HepG2 (cell line): Measurements from ENCODE around the gene YWHAE. TPM values are rescaled to one million over a fixed set of nuclear protein-coding genes. Genes with fewer than 3 reads are reported as not detected.

Source experiments
- ASH2L ChIP-seq: fragments of 300-600, 200-600 bp; sonication (generic); IDR thresholded peaks from 2 replicates; pipeline ENCODE4 v1.7.0; 2017; ENCODE audit warnings: low read depth, mild to moderate bottlenecking, moderate library complexity, mixed read lengths, low read length; ENCODE audit not compliant: insufficient read length
- ESRRA ChIP-seq: sonication (generic); formaldehyde crosslinking; IDR thresholded peaks from 2 replicates; pipeline ENCODE4 v1.5.1; 2020; ENCODE audit warnings: mild to moderate bottlenecking, low read depth, missing genetic modification reagents
- HMGA1 ChIP-seq: sonication (generic); formaldehyde crosslinking; conservative IDR thresholded peaks from 2 replicates; pipeline ENCODE4 v1.4.0; 2020; ENCODE audit warnings: missing genetic modification reagents
- IRF2 ChIP-seq: IDR thresholded peaks from 2 replicates; pipeline ENCODE4 v1.6.1; 2018; ENCODE audit warnings: missing genetic modification reagents, missing compliant biosample characterization
- JUND ChIP-seq: sonication (generic); formaldehyde crosslinking; IDR thresholded peaks from 2 replicates; pipeline ENCODE4 v1.8.0; 2022; ENCODE audit warnings: mild to moderate bottlenecking, missing genetic modification reagents
- NCOA5 ChIP-seq: sonication (generic); formaldehyde crosslinking; IDR thresholded peaks from 2 replicates; pipeline ENCODE4 v1.4.0; 2020; ENCODE audit warnings: missing genetic modification reagents
- NR2F1 ChIP-seq, 2 experiments: fragments of 450-650 bp in 1 of 2; formaldehyde crosslinking in 1 of 2; IDR thresholded peaks; 2 replicates each; pipeline versions ENCODE4 v1.5.0 to v1.6.1; 2016 to 2020; ENCODE audit warnings: mild to moderate bottlenecking in 1 of 2, missing compliant biosample characterization in 1 of 2, missing genetic modification reagents in 1 of 2, moderate library complexity in 1 of 2
- NR2F6 ChIP-seq, 2 experiments: IDR thresholded peaks; 2 replicates each; pipeline ENCODE4 v1.6.1; 2016; ENCODE audit warnings: antibody characterized with exemption in 1 of 2, mild to moderate bottlenecking in 1 of 2
- PITX1 ChIP-seq: sonication (generic); formaldehyde crosslinking; IDR thresholded peaks from 2 replicates; pipeline ENCODE4 v1.5.1; 2020; ENCODE audit warnings: mild to moderate bottlenecking, missing genetic modification reagents
- ZNF101 ChIP-seq: sonication (generic); formaldehyde crosslinking; IDR thresholded peaks from 2 replicates; pipeline ENCODE4 v1.4.0; 2020; ENCODE audit warnings: mild to moderate bottlenecking, low read depth, missing genetic modification reagents, borderline replicate concordance
- ZNF20 ChIP-seq: sonication (generic); formaldehyde crosslinking; IDR thresholded peaks from 2 replicates; pipeline ENCODE4 v1.4.0; 2020; ENCODE audit warnings: mild to moderate bottlenecking, moderate library complexity, missing genetic modification reagents
- ZNF501 ChIP-seq: sonication (generic); formaldehyde crosslinking; IDR thresholded peaks from 2 replicates; pipeline ENCODE4 v1.5.1; 2020; ENCODE audit warnings: mild to moderate bottlenecking, moderate library complexity, missing genetic modification reagents
- ZNF557 ChIP-seq: sonication (generic); formaldehyde crosslinking; IDR thresholded peaks from 2 replicates; pipeline ENCODE4 v1.4.0; 2020; ENCODE audit warnings: missing genetic modification reagents
- ZNF616 ChIP-seq: sonication (generic); formaldehyde crosslinking; IDR thresholded peaks from 2 replicates; pipeline ENCODE4 v1.5.0; 2020; ENCODE audit warnings: low read depth, mild to moderate bottlenecking, missing genetic modification reagents
- ZNF883 ChIP-seq: sonication (generic); formaldehyde crosslinking; IDR thresholded peaks from 2 replicates; pipeline ENCODE4 v1.5.1; 2020; ENCODE audit warnings: mild to moderate bottlenecking, missing genetic modification reagents; ENCODE audit errors: not compliant biosample characterization
- polyA plus RNA-seq, 8 experiments: library from polyadenylated mRNA; depleted of rRNA in 3 of 8; stranded (reverse) in 7 of 8; unstranded in 1 of 8; fragments of >200 nt; fragmentation: Illumina TruSeq in 4 of 8; extraction: Trizol in 4 of 8; gene quantifications; 2 replicates each; pipeline versions ENCODE4 v1.2.1 to v1.2.3, GENCODE V29; 2011 to 2016; ENCODE audit warnings: low read depth in 4 of 8, missing spikeins in 1 of 8, mixed read lengths in 1 of 8; ENCODE audit not compliant: insufficient read depth in 1 of 8
- total RNA-seq, 5 experiments: library from RNA; depleted of rRNA; stranded (reverse); fragments of >200 nt; fragmentation: Illumina TruSeq; extraction: Trizol; gene quantifications; 2 replicates each; pipeline ENCODE4 v1.2.3, GENCODE V29; 2016; ENCODE audit warnings: low read depth in 1 of 5
- TF ChIP-seq, protein P1 (sequence below): sonication (generic); formaldehyde crosslinking; IDR thresholded peaks from 2 replicates; pipeline ENCODE4 v1.5.0; 2020; ENCODE audit warnings: mild to moderate bottlenecking, missing genetic modification reagents
- TF ChIP-seq, protein P2 (sequence below): sonication (generic); formaldehyde crosslinking; IDR thresholded peaks from 2 replicates; pipeline ENCODE4 v1.4.0; 2020; ENCODE audit warnings: missing genetic modification reagents
- TF ChIP-seq, protein P3 (sequence below): sonication (generic); formaldehyde crosslinking; IDR thresholded peaks from 2 replicates; pipeline ENCODE4 v1.5.0; 2020; ENCODE audit warnings: missing genetic modification reagents, mild to moderate bottlenecking, borderline replicate concordance
- TF ChIP-seq, protein P4 (sequence below): sonication (generic); formaldehyde crosslinking; IDR thresholded peaks from 2 replicates; pipeline ENCODE4 v1.4.0; 2020; ENCODE audit warnings: mild to moderate bottlenecking, missing genetic modification reagents
- TF ChIP-seq, protein P5 (sequence below): sonication (generic); formaldehyde crosslinking; IDR thresholded peaks from 2 replicates; pipeline ENCODE4 v1.4.0; 2020; ENCODE audit warnings: missing genetic modification reagents

Gene YWHAE
- total and polyA plus RNA-seq, 2 of the 13 experiments (the other 11 are each of a cell fraction or from before 2014, with no cell fraction given): 256 to 335 TPM

DNA sequence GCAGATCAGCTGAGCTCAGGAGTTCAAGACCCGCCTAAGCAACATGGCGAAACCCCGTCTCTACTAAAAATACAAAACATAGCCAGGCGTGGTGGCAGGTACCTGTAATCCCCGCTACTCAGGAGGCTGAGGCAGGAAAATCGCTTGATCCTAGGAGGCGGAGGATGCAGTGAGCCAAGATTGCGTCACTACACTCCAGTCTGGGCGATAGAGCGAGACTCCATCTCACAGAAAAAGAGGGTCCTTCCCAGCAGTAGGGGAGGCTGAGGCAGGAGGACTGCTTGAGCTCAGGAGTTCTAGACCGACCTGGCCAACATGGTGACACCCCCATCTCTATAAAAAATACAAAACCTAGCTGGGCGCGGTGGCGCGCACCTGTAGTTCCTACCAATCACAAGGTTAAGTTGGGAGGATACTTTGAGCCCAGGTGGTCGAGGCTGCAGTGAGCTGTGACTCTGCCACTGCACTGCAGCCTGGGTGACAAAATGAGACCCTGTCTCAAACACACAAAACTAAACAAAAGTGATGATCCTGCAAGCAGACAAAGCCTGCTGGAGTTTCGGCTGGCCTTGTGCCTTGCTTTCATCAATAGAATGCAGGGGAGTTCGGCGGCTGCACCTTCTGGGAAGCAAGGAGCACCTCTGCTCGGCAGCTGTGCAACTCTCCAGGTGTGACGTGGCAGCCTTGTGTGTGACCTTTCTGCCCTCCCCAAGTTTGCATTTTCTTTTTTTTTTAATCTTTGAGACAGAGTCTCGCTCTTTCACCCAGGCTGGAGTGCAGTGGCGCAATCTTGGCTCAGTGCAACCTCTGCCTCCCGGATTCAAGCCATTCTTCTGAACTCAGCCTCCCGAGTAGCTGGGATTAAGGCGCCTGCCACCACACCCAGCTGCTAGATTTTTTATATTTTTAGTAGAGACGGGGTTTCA lies 12.4 kb upstream of the YWHAE start (continued):
- TF ChIP-seq, protein P1, sequence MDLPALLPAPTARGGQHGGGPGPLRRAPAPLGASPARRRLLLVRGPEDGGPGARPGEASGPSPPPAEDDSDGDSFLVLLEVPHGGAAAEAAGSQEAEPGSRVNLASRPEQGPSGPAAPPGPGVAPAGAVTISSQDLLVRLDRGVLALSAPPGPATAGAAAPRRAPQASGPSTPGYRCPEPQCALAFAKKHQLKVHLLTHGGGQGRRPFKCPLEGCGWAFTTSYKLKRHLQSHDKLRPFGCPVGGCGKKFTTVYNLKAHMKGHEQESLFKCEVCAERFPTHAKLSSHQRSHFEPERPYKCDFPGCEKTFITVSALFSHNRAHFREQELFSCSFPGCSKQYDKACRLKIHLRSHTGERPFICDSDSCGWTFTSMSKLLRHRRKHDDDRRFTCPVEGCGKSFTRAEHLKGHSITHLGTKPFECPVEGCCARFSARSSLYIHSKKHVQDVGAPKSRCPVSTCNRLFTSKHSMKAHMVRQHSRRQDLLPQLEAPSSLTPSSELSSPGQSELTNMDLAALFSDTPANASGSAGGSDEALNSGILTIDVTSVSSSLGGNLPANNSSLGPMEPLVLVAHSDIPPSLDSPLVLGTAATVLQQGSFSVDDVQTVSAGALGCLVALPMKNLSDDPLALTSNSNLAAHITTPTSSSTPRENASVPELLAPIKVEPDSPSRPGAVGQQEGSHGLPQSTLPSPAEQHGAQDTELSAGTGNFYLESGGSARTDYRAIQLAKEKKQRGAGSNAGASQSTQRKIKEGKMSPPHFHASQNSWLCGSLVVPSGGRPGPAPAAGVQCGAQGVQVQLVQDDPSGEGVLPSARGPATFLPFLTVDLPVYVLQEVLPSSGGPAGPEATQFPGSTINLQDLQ (CRISPR knock-in tag): no peak
- TF ChIP-seq, protein P2, sequence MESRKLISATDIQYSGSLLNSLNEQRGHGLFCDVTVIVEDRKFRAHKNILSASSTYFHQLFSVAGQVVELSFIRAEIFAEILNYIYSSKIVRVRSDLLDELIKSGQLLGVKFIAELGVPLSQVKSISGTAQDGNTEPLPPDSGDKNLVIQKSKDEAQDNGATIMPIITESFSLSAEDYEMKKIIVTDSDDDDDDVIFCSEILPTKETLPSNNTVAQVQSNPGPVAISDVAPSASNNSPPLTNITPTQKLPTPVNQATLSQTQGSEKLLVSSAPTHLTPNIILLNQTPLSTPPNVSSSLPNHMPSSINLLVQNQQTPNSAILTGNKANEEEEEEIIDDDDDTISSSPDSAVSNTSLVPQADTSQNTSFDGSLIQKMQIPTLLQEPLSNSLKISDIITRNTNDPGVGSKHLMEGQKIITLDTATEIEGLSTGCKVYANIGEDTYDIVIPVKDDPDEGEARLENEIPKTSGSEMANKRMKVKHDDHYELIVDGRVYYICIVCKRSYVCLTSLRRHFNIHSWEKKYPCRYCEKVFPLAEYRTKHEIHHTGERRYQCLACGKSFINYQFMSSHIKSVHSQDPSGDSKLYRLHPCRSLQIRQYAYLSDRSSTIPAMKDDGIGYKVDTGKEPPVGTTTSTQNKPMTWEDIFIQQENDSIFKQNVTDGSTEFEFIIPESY: no peak
- no peak for TF ChIP-seq ZNF616 (CRISPR knock-in tag)
- TF ChIP-seq ZNF101 (CRISPR knock-in tag): no peak
- TF ChIP-seq ZNF501: peak; percentile 10; the same call in 1 of the 2 replicates
- TF ChIP-seq IRF2 (CRISPR knock-in tag): no peak
- no peak for TF ChIP-seq HMGA1 (CRISPR knock-in tag)
- TF ChIP-seq, protein P3, sequence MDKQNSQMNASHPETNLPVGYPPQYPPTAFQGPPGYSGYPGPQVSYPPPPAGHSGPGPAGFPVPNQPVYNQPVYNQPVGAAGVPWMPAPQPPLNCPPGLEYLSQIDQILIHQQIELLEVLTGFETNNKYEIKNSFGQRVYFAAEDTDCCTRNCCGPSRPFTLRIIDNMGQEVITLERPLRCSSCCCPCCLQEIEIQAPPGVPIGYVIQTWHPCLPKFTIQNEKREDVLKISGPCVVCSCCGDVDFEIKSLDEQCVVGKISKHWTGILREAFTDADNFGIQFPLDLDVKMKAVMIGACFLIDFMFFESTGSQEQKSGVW (CRISPR knock-in tag): no peak
- peak; percentile 47 for TF ChIP-seq NR2F6 (IDR thresholded peaks at IDR 0.05)
- TF ChIP-seq NR2F6 (CRISPR knock-in tag; IDR thresholded peaks at IDR 0.05): peak; percentile 49
- peak in 1 of 2 experiments; percentile 6; a peak in 1 of 4 replicates for TF ChIP-seq NR2F1 (CRISPR knock-in tag; IDR thresholded peaks at IDR 0.05)
- TF ChIP-seq ZNF20 (CRISPR knock-in tag): no peak
- no peak for TF ChIP-seq ZNF557 (CRISPR knock-in tag)
- TF ChIP-seq ASH2L: peak; percentile 34
- TF ChIP-seq, protein P4, sequence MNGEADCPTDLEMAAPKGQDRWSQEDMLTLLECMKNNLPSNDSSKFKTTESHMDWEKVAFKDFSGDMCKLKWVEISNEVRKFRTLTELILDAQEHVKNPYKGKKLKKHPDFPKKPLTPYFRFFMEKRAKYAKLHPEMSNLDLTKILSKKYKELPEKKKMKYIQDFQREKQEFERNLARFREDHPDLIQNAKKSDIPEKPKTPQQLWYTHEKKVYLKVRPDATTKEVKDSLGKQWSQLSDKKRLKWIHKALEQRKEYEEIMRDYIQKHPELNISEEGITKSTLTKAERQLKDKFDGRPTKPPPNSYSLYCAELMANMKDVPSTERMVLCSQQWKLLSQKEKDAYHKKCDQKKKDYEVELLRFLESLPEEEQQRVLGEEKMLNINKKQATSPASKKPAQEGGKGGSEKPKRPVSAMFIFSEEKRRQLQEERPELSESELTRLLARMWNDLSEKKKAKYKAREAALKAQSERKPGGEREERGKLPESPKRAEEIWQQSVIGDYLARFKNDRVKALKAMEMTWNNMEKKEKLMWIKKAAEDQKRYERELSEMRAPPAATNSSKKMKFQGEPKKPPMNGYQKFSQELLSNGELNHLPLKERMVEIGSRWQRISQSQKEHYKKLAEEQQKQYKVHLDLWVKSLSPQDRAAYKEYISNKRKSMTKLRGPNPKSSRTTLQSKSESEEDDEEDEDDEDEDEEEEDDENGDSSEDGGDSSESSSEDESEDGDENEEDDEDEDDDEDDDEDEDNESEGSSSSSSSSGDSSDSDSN (CRISPR knock-in tag): no peak
- no peak for TF ChIP-seq NCOA5 (CRISPR knock-in tag)
- TF ChIP-seq ESRRA (CRISPR knock-in tag): 0 out of 2 replicates have a peak, but pooled peaks have one; percentile 8
- TF ChIP-seq PITX1 (CRISPR knock-in tag): 0 out of 2 replicates have a peak, but pooled peaks have one; percentile 8
- peak; percentile 4 for TF ChIP-seq ZNF883 (CRISPR knock-in tag)
- TF ChIP-seq JUND (CRISPR knock-in tag): no peak
- TF ChIP-seq, protein P5, sequence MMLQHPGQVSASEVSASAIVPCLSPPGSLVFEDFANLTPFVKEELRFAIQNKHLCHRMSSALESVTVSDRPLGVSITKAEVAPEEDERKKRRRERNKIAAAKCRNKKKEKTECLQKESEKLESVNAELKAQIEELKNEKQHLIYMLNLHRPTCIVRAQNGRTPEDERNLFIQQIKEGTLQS (CRISPR knock-in tag): 0 out of 2 replicates have a peak, but pooled peaks have one; percentile 2
